Measurements from ENCODE around the gene SEC23B. TPM values are rescaled to one million over a fixed set of nuclear protein-coding genes. Genes with fewer than 3 reads are reported as not detected.

The SEC23B gene
- total RNA-seq, 4 donors from 2014 or later = 27.1 to 49.2 (median 43.4) TPM

DNA sequence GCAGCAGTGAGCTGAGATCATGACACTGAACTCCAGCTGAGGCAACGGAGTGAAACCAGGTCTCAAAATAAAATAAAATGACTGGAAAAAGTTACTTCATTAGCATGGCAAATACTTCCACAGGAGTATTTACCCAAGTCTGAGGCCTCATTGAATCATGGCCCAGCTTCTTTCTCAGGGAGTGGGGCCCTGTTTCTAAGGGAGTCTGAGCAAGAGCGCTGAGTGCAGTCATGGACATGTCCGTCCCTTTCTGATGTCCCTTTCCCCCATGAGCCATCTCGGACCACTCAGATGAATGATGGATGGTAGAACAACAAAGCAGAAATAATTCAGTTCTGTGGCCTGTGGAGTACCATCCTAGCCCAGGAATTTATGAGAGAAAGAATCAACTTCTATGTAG is 72.3 kb downstream of the SEC23B start:
- no peaks in the 10 kb centered on the region for H3K36me3 ChIP-seq
- H3K9me3 ChIP-seq = no peaks in the 10 kb centered on the region
- no peak for TF ChIP-seq POLR2A (IDR thresholded peaks at IDR 0.05)
- TF ChIP-seq, protein P1, sequence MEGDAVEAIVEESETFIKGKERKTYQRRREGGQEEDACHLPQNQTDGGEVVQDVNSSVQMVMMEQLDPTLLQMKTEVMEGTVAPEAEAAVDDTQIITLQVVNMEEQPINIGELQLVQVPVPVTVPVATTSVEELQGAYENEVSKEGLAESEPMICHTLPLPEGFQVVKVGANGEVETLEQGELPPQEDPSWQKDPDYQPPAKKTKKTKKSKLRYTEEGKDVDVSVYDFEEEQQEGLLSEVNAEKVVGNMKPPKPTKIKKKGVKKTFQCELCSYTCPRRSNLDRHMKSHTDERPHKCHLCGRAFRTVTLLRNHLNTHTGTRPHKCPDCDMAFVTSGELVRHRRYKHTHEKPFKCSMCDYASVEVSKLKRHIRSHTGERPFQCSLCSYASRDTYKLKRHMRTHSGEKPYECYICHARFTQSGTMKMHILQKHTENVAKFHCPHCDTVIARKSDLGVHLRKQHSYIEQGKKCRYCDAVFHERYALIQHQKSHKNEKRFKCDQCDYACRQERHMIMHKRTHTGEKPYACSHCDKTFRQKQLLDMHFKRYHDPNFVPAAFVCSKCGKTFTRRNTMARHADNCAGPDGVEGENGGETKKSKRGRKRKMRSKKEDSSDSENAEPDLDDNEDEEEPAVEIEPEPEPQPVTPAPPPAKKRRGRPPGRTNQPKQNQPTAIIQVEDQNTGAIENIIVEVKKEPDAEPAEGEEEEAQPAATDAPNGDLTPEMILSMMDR (IDR thresholded peaks at IDR 0.05) = no peak
- H3K4me3 ChIP-seq = no peak overlapping the region
- intact Hi-C loops (cut with DNase I; ENCODE audit: low total_unique reads) = no loop called here
- H3K4me1 ChIP-seq = no peaks in the 10 kb centered on the region
- H3K27me3 ChIP-seq = no peaks in the 10 kb centered on the region
- DNase-seq = no peak
- no peak overlapping the region for H3K27ac ChIP-seq

DNA sequence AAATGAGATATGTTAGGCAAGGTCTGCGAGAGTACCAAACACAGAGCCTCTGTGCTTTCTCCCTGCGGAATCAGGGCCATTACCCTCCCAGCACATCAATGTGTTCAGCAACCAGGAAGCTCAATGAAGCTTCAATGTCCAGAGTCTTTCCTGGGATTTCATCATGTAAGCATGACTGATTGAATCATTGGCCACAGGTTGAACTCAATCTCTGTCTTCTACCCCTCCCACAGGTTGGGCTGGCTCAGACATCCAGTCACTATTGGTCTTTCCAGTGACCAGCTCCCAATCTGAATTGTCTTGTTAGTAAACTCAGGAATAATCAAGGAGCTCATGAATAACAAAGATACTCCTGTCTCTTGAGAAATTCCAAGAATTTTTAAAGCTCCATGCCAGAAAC is 77.4 kb downstream of the SEC23B start:
- DNase-seq = no peak
- intact Hi-C loops (cut with DNase I; ENCODE audit: low total_unique reads) = no loop called here
- Histone ChIP-seq H3K27ac (no peak overlapping the region), H3K36me3 (no peaks in the 10 kb centered on the region), H3K4me1 (peaks cover 0 to 5% of the 10 kb centered on the region in 2 donors), H3K4me3 (no peak overlapping the region), H3K27me3 (no peaks in the 10 kb centered on the region), H3K9me3 (no peaks in the 10 kb centered on the region)
- TF ChIP-seq, protein P1 (IDR thresholded peaks at IDR 0.05) = no peak
- no peak for TF ChIP-seq POLR2A (IDR thresholded peaks at IDR 0.05)

DNA sequence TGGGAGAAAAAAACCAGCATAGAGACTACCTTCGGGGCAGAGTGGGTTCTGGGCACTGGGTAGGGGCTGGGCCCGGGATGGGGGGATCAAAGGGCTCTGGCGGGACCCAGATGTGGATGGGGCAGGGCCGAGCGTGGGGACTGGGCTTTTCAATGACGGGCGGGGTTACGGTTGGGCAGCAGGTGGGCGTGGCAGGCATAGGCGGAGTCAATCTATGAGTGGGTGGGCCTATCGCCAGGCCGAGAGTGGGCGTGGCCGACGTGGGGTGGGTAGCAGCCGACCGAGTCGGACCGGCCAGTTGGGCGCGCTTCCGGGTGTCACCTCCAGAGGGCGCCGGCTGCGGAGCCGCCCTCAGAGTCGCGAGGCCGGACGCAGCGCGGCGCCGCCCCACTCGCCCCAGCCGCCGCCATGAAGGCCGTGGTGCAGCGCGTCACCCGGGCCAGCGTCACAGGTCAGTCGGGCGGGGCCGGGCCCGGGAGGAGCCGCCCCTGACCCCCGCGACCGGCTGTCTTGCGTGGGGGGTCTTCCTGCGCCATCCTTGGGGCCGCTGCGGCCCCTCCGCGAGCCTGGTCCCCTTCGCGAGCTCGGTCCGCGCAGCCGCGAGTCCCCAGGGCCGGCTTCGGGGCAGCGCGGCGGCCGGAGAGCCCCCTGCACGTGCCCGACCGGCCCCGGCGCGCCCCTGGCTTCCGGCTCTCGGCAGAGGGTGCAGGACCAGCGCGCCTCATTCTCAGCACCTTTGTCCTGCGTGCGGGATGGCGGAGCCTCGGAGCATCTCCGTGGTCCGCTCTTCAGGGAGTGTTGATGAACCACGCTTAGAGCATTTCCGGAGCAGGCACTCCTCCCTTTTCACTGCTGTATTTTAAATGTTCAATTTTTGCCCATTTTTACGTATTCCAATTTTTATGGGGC is 80.2 kb downstream of the SEC23B start, which contains the start of gene DTD1:
Gene DTD1 (plus strand): TSS at position 390 of the 909 bp plus-strand sequence. CDS start 19 bp downstream, at position 409.
- Histone ChIP-seq H3K4me3 (peak within 1 kb of the TSS; percentile 39 to 91), H3K9me3 (no peaks in the 10 kb centered on the region), H3K27ac (peak within 1 kb of the TSS; percentile 73 to 89), H3K27me3 (no peaks in the 10 kb centered on the region), H3K36me3 (no peaks in the 10 kb centered on the region), H3K4me1 (peaks cover 0 to 5% of the 10 kb centered on the region in 2 donors)
- peak in 1 of 2 donors; percentile 56 for TF ChIP-seq POLR2A (IDR thresholded peaks at IDR 0.05)
- TF ChIP-seq, protein P1 (IDR thresholded peaks at IDR 0.05) = peak; percentile 28 to 73 (median 65)
- intact Hi-C loops (cut with DNase I; ENCODE audit: low total_unique reads) = no loop called here
- DNase-seq = peak; percentile 93

DNA sequence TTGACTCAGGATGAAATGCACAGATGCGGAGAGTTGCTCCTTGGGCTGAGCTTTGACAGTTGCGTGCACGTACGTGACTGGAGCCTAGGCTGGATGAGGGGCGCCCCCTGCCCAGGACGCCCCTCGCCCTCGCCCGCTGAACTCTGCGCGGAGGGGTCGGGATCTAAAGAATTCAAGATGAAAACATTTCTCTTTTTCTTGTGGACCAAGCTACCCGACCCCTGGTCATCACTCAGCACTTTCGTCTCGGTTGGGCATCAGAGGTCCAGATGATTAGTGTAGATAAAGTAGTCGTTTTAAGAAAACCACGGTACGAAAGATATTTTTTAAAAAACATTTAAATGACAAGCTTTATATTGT is 80.8 kb downstream of the SEC23B start:
- H3K4me3 ChIP-seq = peak overlapping the region; percentile 39 to 91
- TF ChIP-seq, protein P1 (IDR thresholded peaks at IDR 0.05) = no peak
- TF ChIP-seq POLR2A (IDR thresholded peaks at IDR 0.05) = no peak
- peak in 1 of 2 donors; percentile 17 for DNase-seq
- no peaks in the 10 kb centered on the region for H3K9me3 ChIP-seq
- peak overlapping the region; percentile 73 to 89 for H3K27ac ChIP-seq
- H3K27me3 ChIP-seq = no peaks in the 10 kb centered on the region
- peaks cover 0 to 5% of the 10 kb centered on the region in 2 donors for H3K4me1 ChIP-seq
- H3K36me3 ChIP-seq = no peaks in the 10 kb centered on the region
- intact Hi-C loops (cut with DNase I; ENCODE audit: low total_unique reads) = no loop called here

Measured in uterus (tissue), 4 donors.